Activated CD8-positive, alpha-beta memory T cell treated with anti-CD3 and anti-CD28 coated beads for 48 hours (primary cell): ENCODE results near the gene P2RX6.
"Not testable (repeated sequence)": the region's sequence is repeated elsewhere in the genome, so short reads cannot be mapped to it uniquely, and the experiment has no call there.

Experiments used
- DNase-seq, 3 experiments: peaks; one replicate each; pipeline ENCODE4 v3.0.0-alpha.2; 2020; ENCODE audit warnings: low read depth in 2 of 3, low spot score in 2 of 3

The P2RX6 gene

GRCh38 chr22:21014726-21015465, at the start of gene P2RX6:
P2RX6 (plus strand) TSS chr22:21015165; CDS start chr22:21015175, 10 bp downstream.
- DNase-seq = no peak

GRCh38 chr22:20965888-20966855, 48.8 kb upstream of the P2RX6 start:
- DNase-seq = no peak

GRCh38 chr22:20966883-20967696, 47.9 kb upstream of the P2RX6 start, which contains the start of gene AIFM3:
AIFM3 (plus strand) TSS chr22:20967255; CDS start chr22:20967945, 690 bp downstream.
- DNase-seq = no peak

GRCh38 chr22:20967697-20968211, 47.2 kb upstream of the P2RX6 start:
- no peak for DNase-seq

GRCh38 chr22:20968281-20968977, 46.5 kb upstream of the P2RX6 start:
- DNase-seq = no peak

- no peak for DNase-seq
Measured at GRCh38 chr22:20970939-20971657, 43.9 kb upstream of the P2RX6 start.

- DNase-seq = not testable (repeated sequence)
Measured at GRCh38 chr22:20972014-20972694, 42.8 kb upstream of the P2RX6 start.

GRCh38 chr22:20972933-20973577, 41.9 kb upstream of the P2RX6 start:
- DNase-seq = no peak

GRCh38 chr22:20973634-20974286, 41.2 kb upstream of the P2RX6 start:
- no peak for DNase-seq

GRCh38 chr22:20974336-20974955, 40.5 kb upstream of the P2RX6 start:
- no peak for DNase-seq

GRCh38 chr22:20975541-20976290, 39.2 kb upstream of the P2RX6 start:
- no peak for DNase-seq

GRCh38 chr22:20976291-20976877, 38.6 kb upstream of the P2RX6 start:
- DNase-seq = no peak

- DNase-seq = no peak
Measured at GRCh38 chr22:20977019-20977418, 37.9 kb upstream of the P2RX6 start.

GRCh38 chr22:20977516-20978170, 37.3 kb upstream of the P2RX6 start:
- no peak for DNase-seq

GRCh38 chr22:20978419-20978818, 36.5 kb upstream of the P2RX6 start:
- no peak for DNase-seq

- peak in 2 of 3 experiments; percentile 26 to 58 for DNase-seq
Measured at GRCh38 chr22:20979243-20979809, 35.6 kb upstream of the P2RX6 start.
